HG02973 (cell line): ENCODE measurements around the gene PKIG.

Source experiments
- ATAC-seq: cut with Tn5 transposase; IDR thresholded peaks from one replicate; pipeline ENCODE4 v1.9.1; 2021; ENCODE audit warnings: moderate library complexity; ENCODE audit not compliant: unreplicated experiment

PKIG gene

DNA sequence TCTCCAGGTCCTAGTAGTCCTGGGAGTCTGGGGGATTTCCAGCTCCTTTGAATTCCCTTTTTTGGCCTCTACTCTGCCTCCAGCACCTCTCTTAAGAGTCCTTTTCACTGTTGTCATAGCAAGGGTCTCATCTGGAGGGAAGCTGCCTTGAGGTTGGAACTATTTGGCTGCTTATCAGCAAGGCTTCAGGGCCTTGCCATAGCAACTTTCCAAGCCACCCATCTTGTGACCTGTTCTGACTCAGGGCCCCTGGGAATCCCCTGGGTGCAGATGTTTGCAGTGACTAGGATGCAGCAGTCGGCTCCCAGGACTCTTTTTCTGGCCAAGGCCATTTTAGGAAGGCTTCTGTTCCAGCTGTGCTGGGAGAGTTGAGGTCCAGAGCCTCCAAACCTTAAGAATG, 12.4 kb downstream of the PKIG start:
- peak; percentile 49 for ATAC-seq

DNA sequence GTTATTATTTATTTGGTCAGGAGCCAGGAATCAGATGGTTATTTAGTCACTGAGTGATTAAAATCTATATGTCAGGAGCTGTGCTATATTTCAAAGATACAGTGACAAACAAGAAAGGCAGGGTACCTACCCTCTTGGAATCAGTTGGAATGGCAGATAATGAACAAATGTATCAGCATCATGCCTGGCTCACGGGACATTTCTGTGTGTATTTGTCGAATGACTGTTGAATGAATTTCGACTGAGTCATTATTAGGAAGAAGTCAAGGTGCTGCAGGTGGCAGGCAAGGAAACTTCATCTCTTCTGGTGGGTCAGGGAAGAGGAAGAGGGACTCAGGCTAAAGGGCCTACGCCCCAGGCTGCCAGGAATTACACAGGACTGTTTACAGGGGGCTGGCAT, 13.6 kb downstream of the PKIG start:
- no peak for ATAC-seq

DNA sequence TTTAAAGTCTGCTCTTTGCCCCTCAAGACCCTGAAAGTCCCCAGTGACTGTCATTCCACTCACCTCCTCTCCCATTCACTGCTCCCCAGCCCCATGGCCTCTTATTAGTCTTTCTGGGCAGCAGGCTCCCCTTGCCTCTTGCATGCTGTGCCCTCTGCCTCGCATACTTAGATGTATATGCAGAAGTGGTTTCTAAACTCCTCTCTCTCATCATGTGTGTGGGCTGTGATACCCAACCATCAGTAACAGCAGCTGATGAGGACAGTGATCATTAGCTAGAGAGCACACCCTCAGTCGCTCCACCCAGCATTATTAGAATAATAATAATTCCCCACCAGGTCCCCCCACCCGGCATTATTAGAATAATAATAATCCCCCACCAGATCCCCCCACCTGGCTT, 14.5 kb downstream of the PKIG start:
- no peak for ATAC-seq

DNA sequence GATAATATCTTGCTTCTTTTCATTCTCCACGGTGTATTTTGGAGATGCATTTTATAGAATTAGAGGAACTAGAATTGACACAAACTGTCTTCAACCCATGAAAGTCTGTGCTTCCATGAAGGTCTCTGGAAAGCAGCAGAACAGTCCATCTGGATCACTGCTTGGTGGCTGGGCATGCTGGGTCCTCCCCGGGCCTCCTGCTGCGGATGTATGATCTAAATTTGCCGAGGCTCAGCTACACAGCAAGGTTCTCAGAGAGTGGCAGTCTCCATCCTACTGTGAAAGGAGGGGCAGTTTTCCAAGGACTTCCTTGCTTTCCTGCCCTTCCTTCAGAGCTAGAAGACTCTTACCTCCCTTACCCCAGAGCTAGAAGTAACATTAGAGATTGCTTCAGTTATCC, 15.1 kb downstream of the PKIG start:
- no peak for ATAC-seq

DNA sequence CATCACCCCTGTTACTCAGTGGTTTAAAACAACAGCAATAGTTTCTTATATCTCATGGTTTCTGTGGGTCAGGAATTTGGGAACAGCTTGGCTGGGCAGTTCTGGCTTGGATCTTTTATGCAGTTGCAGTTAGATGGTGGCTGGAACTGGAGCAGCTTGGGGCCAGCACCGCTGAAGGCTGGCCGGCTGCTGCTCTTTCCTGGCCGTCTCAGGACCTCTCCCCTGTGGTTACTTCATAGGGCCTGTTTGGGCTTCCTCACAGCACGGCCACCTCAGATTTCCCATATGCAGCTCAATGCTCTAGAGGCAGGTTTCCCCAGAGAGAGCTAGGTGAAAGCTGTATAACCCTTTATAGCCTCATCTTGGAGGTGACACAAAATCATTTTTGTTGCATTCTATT, 15.6 kb downstream of the PKIG start:
- ATAC-seq = no peak

DNA sequence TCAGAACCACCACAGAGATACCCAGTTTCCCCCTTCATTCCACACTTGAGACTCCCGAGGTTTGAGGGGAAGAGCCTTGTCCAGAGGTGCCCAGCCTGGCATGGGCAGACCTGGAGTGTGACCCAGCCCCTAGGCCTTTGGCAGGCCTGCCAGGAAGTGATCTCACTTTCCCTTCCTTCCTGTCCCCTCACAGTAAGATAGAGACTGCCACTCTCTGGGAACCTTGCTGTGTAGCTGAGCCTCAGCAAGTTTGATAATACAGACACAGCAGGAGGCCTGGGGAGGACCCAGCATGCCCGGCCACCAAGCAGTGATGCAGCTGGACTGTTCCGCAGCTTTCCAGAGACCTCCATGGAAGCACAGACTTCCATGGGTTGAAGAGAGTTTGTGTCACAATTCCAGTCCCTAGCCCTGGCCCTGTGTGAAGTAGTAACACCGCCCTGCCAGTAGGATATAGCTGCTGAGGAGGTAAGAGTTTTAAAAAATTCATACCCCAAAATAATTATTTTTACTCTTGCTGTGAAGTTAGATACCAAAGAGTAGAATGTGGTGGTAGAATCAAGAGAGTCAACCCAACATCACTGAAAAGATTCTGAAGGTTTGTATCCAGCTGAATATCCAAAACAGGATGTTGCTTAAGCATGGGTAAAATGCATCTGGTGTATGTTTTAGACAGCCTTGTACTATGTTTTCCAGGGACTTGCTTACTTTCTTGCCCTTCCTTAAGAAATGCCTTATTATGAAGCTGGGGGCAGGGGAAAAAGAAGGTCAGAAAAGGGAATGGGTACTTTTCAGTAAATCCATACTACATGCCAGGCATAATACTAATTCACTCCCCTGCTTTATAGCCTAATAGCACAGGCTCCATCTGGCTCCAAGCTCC, 16.3 kb downstream of the PKIG start:
- ATAC-seq = no peak

DNA sequence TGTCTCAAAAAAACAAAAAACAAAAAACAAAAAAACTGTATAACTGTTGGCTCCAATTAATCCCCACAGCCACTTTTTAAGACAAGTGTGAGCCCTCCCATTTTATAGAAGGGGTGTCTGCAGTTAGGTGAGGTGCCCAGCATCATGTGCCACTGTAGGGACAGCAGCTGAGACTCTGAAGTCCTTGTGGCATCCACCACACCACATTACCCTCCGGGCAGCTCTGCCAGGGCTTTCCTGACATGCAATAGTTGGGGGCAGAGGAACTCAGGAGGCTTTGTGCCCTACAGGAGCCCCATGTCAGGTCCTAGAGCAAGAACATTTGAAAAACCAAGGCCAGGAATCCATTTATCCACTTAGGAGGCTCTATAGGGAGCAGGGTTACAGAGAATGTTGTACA, 17.3 kb downstream of the PKIG start:
- ATAC-seq = no peak

DNA sequence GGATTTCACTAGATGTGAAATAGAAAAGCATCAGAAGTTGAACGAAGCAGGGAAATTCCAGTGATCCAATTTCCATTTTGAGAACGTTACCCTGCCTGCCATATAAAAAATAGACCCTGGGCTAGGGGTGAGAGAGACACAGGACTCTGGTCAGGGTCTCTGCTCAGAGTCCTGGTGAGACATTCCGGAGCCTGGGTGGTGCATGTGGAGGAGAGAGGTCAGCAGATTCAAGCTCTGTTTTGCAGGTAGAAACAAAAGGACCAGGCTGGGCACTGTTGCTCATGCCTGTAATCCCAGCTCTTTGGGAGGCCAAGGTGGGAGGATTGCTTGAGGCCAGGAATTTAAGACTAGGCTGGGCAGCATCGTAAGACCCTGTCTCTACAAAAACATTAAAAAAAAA, 17.9 kb downstream of the PKIG start:
- ATAC-seq = no peak

DNA sequence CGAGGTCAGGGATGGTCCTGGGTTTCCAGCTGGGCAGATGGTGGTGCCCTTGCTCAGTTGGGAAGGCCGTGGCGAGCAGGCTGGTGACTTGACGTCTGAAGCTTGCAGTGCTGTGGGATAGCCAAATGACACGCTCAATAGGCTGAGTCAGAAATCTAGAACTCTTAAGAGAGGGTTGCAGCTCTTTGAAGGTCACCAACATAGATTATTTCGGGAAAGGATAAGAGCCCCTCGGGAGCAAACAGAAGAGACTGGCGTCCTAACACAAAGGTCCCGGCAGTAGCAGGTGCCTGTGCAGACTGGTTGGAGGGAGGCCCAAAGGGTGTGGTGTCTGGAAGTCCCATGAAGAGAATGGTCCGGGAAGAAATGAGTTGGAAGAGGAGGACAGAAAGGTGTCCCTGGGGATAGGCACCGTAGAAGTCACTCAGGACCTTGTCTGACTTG, 18.4 kb downstream of the PKIG start:
- no peak for ATAC-seq

DNA sequence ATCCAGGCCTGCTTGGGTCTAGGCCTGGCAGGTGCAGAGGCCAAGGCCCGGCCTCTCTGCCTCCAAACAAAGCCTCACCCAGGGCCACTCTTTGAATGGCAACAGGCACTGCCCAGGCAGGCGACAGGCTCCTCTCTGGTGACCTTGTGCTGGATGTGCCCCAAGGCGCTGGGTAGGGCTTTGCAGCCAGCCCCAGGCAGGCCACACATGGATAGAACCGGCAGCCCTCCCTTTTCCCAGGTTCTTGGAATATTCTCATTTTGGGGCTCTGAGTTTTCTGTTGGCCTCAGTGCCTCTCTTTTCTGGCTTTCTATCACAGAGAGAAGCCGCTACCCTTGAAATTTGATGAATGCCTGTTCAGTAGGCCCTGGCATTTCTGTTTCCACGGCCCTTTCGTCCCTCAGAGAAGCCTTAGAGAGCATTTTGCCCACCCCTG, 18.9 kb downstream of the PKIG start:
- ATAC-seq = no peak

DNA sequence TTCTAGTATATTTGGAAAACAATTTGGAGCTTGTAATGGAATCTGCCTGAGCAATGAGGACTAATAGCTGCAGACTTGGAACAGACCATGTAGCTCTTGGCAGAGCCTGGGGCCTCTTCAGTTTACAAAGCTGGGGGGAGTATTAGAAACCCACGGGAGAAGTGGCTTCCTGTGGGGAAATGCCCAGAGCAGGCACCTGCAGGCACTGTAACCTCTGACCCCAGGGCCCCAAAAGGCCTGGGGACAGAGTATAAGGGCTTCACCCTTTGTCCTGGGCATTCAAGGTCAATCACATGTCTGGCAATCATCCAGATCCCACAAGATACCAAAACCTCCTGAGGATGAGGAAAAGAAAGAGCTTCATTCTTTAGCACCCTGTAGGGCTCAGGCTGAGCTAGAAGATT, 19.4 kb downstream of the PKIG start:
- ATAC-seq = no peak

DNA sequence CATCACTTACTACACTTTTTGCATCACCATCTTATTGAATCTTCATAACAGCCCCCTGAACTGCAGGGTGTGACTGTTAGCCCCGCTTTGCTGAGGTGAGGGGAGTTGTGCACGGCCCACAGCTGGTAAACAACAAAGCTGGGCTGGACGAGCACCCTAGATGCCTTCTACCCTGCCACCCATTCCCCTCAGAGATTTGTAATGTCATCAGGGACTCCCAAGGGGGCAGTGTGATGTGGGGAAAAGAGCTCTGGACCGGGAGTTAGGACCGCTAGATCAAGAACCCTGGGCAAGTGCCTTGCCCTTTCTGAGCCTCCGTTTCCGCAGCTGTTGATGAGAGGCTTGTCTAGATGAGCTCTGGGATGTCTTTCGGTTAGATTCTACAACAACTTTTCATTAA, 20.9 kb downstream of the PKIG start:
- ATAC-seq = no peak

DNA sequence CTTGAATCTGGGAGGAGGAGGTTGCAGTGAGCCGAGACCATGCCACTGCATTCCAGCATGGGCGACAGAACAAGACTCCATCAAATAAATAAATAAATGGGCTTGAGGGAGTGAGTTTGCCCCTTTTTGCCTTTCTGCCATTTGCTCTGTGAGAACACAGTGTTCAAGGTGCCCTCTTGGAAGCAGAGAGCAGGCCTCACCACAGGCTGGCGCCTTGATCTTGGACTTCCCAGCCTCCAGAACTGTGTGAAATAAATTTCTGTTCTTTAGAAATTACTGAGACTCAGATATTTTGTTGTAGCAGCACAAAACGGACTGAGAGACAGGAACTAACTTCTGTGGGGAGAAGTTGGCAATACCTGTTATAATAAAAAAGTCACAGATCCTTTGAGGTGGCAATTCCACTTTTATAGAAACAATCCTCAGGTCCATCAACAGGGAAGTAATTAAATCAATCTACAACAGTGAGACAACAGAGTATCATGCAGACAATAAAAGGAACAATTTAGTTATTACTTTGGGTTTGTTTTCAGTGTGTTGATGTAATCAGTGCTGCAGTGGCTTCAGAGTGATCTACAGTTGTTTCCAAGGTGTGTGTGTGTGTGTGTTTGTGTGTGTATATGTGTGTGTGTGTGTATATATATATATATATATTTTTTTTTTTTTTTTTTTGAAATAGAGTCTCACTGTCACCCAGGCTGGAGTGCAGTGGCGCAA, 24.5 kb downstream of the PKIG start:
- no peak for ATAC-seq

DNA sequence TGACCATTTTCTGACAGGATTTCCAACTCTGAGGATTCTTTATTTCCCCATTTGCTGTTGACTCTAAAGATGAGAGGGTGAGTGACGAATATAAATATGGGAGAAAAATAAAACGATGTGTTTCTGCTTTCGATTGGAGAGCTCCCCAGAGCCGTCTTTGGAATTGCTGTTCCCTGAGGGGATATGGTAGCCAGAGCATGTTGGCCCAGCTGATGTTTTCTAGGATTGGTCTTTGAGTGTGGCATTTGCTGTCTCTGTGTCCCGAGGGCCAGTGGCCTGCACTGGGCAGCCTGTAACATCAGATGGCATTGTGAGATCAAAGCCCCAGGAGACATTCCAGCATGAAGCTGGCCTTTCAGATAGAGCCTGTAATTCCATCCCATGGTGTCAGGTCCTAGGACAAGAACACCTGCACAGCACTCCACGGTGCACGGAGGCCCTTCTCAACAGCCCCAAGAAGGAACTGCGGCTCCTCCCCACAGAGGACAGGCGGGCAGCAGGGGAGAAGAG, 26.7 kb downstream of the PKIG start:
- no peak for ATAC-seq

DNA sequence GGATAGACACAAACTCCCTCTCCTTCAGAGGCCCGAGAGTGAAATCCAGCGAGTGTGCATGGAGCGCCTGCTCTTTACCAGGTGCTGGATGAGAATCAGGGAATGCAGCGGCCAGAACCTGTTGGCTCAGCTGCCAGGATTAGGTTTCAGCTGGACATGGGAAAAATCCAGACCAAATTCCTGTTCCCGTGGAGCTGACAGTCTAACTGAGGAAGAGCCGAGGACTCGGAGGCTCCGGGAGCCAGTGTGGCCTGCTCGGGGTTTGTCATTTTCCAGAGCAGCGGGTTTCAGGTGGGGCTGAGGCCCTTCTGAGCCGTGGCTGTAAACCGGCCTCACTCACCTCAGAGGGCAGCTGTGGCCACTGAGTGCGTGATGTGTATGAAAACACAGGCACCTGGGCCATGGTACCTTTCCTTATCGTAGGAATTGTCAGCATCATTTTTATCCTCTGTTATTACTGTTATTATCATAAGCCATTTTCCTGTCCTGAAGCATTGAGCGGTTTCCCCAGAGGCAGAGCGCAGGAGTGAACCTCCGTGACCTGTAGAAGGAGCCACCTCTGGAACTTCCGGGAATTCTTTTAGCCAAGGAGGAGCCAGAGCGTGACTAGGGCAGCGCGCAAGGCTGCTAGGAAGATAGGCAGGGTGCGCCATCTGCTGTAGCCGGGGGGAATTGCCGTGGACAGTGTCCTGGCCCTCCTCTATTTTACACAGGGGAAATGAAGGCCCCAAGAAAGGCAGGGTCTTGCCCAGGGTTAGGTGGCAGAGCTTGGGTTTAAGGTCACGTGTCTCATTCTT, 27.3 kb downstream of the PKIG start:
- ATAC-seq = peak; percentile 77

DNA sequence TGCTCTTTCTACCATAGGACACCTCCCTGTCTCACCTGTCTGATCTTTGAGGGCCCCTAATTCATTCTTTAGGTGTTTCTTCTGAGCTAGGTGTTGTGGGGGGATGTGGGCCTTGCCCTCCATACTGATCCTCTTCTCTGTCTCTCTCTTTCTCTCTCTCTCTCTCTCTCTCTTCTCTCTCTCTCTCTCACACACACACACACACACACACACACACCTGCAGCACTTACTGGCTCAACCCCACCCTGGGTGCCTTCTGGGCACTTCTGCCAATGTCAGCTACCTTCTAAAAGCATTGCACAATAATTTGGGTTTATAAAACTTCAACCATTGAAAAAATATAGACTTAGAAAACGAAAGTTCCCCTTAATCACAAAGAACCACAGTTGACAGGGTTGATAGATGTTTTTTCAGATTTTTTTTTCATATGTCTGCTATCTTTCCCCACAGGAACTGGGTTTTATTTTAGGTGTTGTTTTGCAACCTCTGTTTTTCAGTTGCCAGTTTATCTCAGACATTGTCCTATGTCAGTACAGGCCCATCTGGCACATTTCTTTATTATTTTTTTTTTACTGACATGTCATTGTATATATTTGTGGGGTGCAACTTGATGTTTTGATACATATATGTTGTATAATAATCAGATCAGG, 28.1 kb downstream of the PKIG start:
- ATAC-seq = peak; percentile 5

DNA sequence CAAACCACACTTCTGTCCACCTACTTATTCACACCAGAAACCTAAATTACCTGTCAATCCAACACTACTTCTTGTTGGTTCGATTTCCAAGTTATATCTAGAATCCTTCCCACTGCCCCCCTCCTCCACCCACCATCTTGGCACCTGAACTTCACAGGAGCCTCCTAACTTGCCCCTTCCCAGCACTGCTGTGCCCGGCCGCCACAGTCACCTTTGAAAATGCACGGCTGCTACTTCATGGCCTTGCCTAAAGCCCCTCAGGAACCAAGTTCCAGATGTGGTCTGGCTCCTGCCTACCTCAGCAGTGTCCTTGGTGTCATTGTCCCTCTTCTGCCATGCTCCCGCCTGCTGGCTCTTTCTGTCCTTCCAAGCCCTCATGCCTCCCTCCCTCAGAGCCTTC, 31.2 kb downstream of the PKIG start:
- no peak for ATAC-seq

DNA sequence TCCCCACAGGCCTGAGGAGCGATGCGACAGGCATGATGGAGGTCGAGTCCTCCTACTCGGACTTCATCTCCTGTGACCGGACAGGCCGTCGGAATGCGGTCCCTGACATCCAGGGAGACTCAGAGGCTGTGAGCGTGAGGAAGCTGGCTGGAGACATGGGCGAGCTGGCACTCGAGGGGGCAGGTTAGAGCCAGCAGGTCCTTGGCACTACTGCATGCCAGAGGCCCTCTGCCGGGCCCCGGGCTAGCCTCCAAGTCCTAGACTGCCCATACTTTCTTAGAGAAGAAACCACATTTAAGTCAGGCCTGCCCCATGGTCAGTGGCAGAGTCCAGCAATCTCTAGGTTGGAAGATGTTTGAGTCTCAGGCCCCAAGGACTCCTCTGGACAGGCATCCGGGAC, 32.1 kb downstream of the PKIG start:
- ATAC-seq = no peak

DNA sequence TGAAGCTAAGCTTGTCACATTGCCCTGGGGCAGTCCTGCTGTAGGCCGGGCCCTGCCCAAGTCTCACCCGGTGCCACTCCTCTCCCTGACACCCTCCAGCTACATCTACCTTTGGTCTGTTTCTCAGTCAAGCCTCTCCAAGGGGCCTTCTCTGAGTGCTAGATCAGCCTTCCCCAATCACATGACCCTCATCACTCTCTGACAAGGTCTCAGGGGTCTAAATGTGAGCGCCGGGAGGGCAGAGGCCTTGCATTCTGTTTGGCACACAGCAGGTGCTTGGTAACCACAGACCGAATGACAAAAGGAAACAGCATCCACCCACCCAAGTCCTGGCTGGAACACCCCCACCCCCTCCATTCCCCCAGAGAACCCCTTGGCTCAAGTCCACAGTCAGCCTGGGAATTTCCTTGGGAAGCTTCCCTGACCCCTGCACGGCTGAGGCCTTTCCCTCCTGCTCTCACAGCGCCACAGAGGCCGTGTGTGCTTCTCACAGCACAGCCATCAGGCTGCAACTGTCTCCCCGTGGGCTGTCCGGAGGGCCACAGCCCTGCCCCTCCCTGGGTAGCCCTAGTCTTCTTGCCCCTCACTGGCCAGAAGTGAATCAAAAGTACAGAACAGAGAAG, 32.9 kb downstream of the PKIG start:
- ATAC-seq = no peak

DNA sequence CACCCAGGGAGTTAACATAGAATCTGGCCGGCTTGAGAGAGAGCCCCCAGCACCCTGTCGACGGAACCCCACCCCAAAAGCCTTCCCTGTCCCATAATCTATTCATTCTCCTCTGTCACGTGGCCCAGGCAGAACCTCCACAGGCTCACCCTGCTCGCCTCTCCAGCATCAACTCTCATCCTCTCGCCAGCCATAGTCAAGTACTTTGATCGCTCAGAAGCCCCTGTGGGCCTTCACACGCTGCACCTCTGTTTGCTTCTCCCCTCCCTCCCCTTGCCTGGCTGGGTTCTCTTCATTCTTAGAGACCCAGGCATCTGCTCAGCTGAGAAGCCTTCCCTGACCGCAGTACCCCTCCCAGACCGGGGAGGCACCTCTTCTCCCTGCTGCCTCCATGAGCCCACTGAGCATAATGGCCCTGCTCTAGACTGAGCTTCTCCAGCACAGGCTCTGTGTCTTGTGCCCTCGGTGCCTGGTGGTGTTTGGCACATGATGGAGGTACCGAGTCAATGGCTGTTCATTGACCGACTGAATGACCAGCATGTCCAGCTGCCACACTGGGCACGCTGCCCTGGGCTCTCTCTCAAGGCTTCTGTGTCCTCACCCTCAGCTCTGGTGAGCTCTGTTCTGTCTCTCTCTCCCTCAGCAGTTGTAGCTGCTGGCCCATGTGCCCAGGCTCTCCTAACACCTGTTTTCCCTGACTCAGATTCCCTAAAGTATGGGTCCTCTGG, 33.7 kb downstream of the PKIG start:
- no peak for ATAC-seq
